ENCODE results near the gene CDK5.
"Not testable (repeated sequence)": the region's sequence is repeated elsewhere in the genome, so short reads cannot be mapped to it uniquely, and the experiment has no call there.

The CDK5 gene

GRCh38 chr7:151013733-151014497 is 43.8 kb downstream of the CDK5 start:
- DNase-seq (ENCODE audit: low spot score) = peak; percentile 83

- no peak for DNase-seq (ENCODE audit: low spot score)
Observed at GRCh38 chr7:151013356-151013732, 44.4 kb downstream of the CDK5 start.

GRCh38 chr7:151012911-151013347 is 44.8 kb downstream of the CDK5 start:
- peak; percentile 48 for DNase-seq (ENCODE audit: low spot score)

- DNase-seq (ENCODE audit: low spot score) = no peak
Observed at GRCh38 chr7:151012031-151012692, 45.5 kb downstream of the CDK5 start.

GRCh38 chr7:151011616-151012015 is 46.1 kb downstream of the CDK5 start:
- DNase-seq (ENCODE audit: low spot score) = not testable (repeated sequence)

- no peak for DNase-seq (ENCODE audit: low spot score)
Observed at GRCh38 chr7:151011097-151011409, 46.6 kb downstream of the CDK5 start.

GRCh38 chr7:151010307-151011096 is 47.2 kb downstream of the CDK5 start:
- no peak for DNase-seq (ENCODE audit: low spot score)

- no peak for DNase-seq (ENCODE audit: low spot score)
Observed at GRCh38 chr7:151010037-151010306, 47.7 kb downstream of the CDK5 start.

- no peak for DNase-seq (ENCODE audit: low spot score)
Observed at GRCh38 chr7:151009327-151010036, 48.2 kb downstream of the CDK5 start.

GRCh38 chr7:151008511-151009323 is 49.0 kb downstream of the CDK5 start:
- DNase-seq (ENCODE audit: low spot score) = peak; percentile 80

- no peak for DNase-seq (ENCODE audit: low spot score)
Observed at GRCh38 chr7:151008143-151008510, 49.6 kb downstream of the CDK5 start.

GRCh38 chr7:151007469-151007898 is 50.2 kb downstream of the CDK5 start:
- no peak for DNase-seq (ENCODE audit: low spot score)

GRCh38 chr7:151006590-151007300 is 51.0 kb downstream of the CDK5 start:
- DNase-seq (ENCODE audit: low spot score) = no peak

- no peak for DNase-seq (ENCODE audit: low spot score)
Observed at GRCh38 chr7:151005566-151005965, 52.1 kb downstream of the CDK5 start.

All from germinal center (tissue), 1 donor.